WTC11 (cell line): ENCODE results near the gene ADAT1. TPM values are rescaled to one million over a fixed set of nuclear protein-coding genes. Genes with fewer than 3 reads are reported as not detected.

Experiments
- AR ChIP-seq: fragments of 250-450 bp; sonication (Bioruptor Pico); IDR thresholded peaks from 2 replicates; pipeline ENCODE4 v1.9.0; 2021; ENCODE audit warnings: mild to moderate bottlenecking
- ARID4B ChIP-seq: sonication (generic); formaldehyde crosslinking; IDR thresholded peaks from 2 replicates; pipeline ENCODE4 v1.8.0; 2023; ENCODE audit warnings: missing genetic modification reagents, mild to moderate bottlenecking, borderline replicate concordance
- CBFB ChIP-seq: sonication (generic); formaldehyde crosslinking; IDR thresholded peaks from 2 replicates; pipeline ENCODE4 v1.8.1; 2022; ENCODE audit warnings: mild to moderate bottlenecking, low read depth, missing genetic modification reagents
- CREB1 ChIP-seq: sonication (generic); formaldehyde crosslinking; IDR thresholded peaks from 2 replicates; pipeline ENCODE4 v1.8.0; 2023; ENCODE audit warnings: mild to moderate bottlenecking, missing genetic modification reagents
- E2F5 ChIP-seq: sonication (generic); formaldehyde crosslinking; IDR thresholded peaks from 2 replicates; pipeline ENCODE4 v1.8.1; 2022; ENCODE audit warnings: mild to moderate bottlenecking, moderate library complexity, missing genetic modification reagents
- FOXK1 ChIP-seq: sonication (generic); formaldehyde crosslinking; IDR thresholded peaks from 2 replicates; pipeline ENCODE4 v1.8.0; 2022; ENCODE audit warnings: mild to moderate bottlenecking, moderate library complexity, missing genetic modification reagents
- IRF2 ChIP-seq: sonication (generic); formaldehyde crosslinking; IDR thresholded peaks from 2 replicates; pipeline ENCODE4 v1.8.0; 2022; ENCODE audit warnings: low read depth, missing genetic modification reagents, borderline replicate concordance
- PRDM15 ChIP-seq: sonication (generic); formaldehyde crosslinking; IDR thresholded peaks from 2 replicates; pipeline ENCODE4 v1.8.0; 2022; ENCODE audit warnings: missing genetic modification reagents
- PRRX2 ChIP-seq: fragments of 250-450 bp; sonication (Bioruptor Pico); IDR thresholded peaks from 2 replicates; pipeline ENCODE4 v1.8.0; 2021; ENCODE audit warnings: mild to moderate bottlenecking
- ZBTB21 ChIP-seq: sonication (generic); formaldehyde crosslinking; IDR thresholded peaks from 2 replicates; pipeline ENCODE4 v1.8.1; 2023; ENCODE audit warnings: mild to moderate bottlenecking, missing genetic modification reagents, borderline replicate concordance
- ZNF532 ChIP-seq: fragments of 250-450 bp; sonication (Bioruptor Pico); IDR thresholded peaks from 2 replicates; pipeline ENCODE4 v1.9.0; 2021; ENCODE audit warnings: mild to moderate bottlenecking, borderline replicate concordance
- total RNA-seq: library from RNA; stranded (reverse); gene quantifications from 3 replicates; pipeline ENCODE4 v1.2.3, GENCODE V29; 2021

Gene ADAT1
- total RNA-seq, 1 experiment from 2014 or later, result 46.0 TPM

- TF ChIP-seq ARID4B (CRISPR knock-in tag), result no peak
- TF ChIP-seq PRDM15 (CRISPR knock-in tag), result no peak
- no peak for TF ChIP-seq AR (CRISPR knock-in tag)
- no peak for TF ChIP-seq ZBTB21 (CRISPR knock-in tag)
- no peak for TF ChIP-seq FOXK1
- TF ChIP-seq CREB1, result no peak
- TF ChIP-seq IRF2 (CRISPR knock-in tag), result no peak
- no peak for TF ChIP-seq ZNF532 (CRISPR knock-in tag)
- no peak for TF ChIP-seq E2F5
- no peak for TF ChIP-seq PRRX2
- no peak for TF ChIP-seq CBFB (CRISPR knock-in tag)
Measured at GRCh38 chr16:75559564-75560372, 63.3 kb downstream of the ADAT1 start (continued).
